ENCODE measurements around the gene KLHL40. TPM values are rescaled to one million over a fixed set of nuclear protein-coding genes. Genes with fewer than 3 reads are reported as not detected.

Gene KLHL40
- total RNA-seq, 1 experiment from 2014 or later, result not detected

GRCh38 chr3:42713747-42714146 lies 28.4 kb downstream of the KLHL40 start:
- Histone ChIP-seq H3K27ac (ENCODE audit: insufficient read length, low read depth, low read length) (no peak overlapping the region), H3K14ac (ENCODE audit: insufficient read depth, low read length) (no peak overlapping the region), H3K4me1 (ENCODE audit: insufficient read depth, low read length) (no peaks in the 10 kb centered on the region), H3K79me2 (ENCODE audit: insufficient read depth, low read length) (no peaks in the 10 kb centered on the region), H2BK120ac (ENCODE audit: low read depth, low read length, poor library complexity, severe bottlenecking) (no peak overlapping the region), H3K79me1 (ENCODE audit: insufficient read depth, low read depth, low read length, poor library complexity, severe bottlenecking) (no peaks in the 10 kb centered on the region), H3K27me3 (ENCODE audit: insufficient read depth, low read length) (no peaks in the 10 kb centered on the region), H3K23ac (ENCODE audit: insufficient read length, low read depth, low read length) (no peak overlapping the region), H3K18ac (ENCODE audit: insufficient read length, low read depth, low read length) (no peak overlapping the region), H4K5ac (ENCODE audit: insufficient read length, low read depth, low read length) (no peak overlapping the region), H3T11ph (ENCODE audit: low read length) (no peak overlapping the region), H2BK20ac (ENCODE audit: low read depth, low read length, poor library complexity, severe bottlenecking) (no peak overlapping the region), H3K4me2 (ENCODE audit: insufficient read depth, insufficient read length, low read length) (no peak overlapping the region), H2BK12ac (ENCODE audit: insufficient read length, low read depth, low read length) (no peak overlapping the region), H3K4ac (ENCODE audit: low read depth, low read length) (no peak overlapping the region), H4K8ac (replicated peaks; ENCODE audit: insufficient read length, low read depth, low read length) (no peak overlapping the region), H4K91ac (ENCODE audit: insufficient read length, low read depth, low read length) (no peak overlapping the region), H2AK5ac (ENCODE audit: insufficient read length, low read length) (no peak overlapping the region), H3K9me3 (ENCODE audit: control insufficient read depth, low read depth, low read length) (no peaks in the 10 kb centered on the region), H2AFZ (ENCODE audit: low read length) (no peak overlapping the region), H2BK5ac (ENCODE audit: insufficient read length, low read length) (no peak overlapping the region), H3K56ac (ENCODE audit: insufficient read length, low read depth, low read length) (no peak overlapping the region), H4K20me1 (ENCODE audit: control insufficient read depth, insufficient read depth, insufficient read length) (no peaks in the 10 kb centered on the region), H3K23me2 (ENCODE audit: insufficient read length, low read depth, low read length, poor library complexity, severe bottlenecking) (no peaks in the 10 kb centered on the region), H2BK15ac (ENCODE audit: low read depth, low read length) (no peak overlapping the region), H3K9ac (ENCODE audit: extremely low read depth, insufficient read length, low read length) (no peak overlapping the region)
- whole genome bisulfite sequencing (ENCODE audit: extremely low coverage, insufficient read length, low lambda C conversion rate), result no CpG with 5 or more reads among the region's 2 CpGs
- DNase-seq, result no peak
- Mint-ChIP-seq H3K4me1 (no peaks in the 10 kb centered on the region), H3K4me3 (no peak overlapping the region), H3K9me3 (no peaks in the 10 kb centered on the region; a peak in 1 of 5 replicates), H3K27me3 (ENCODE audit: low read depth) (peaks cover 7% of the 10 kb centered on the region), H3K27ac (no peak overlapping the region), H3K36me3 (ENCODE audit: insufficient read depth in 1 of 3, low read depth in 3 of 3) (no peaks in the 10 kb centered on the region)
- TF ChIP-seq CTCF (conservative IDR thresholded peaks at IDR 0.05), result no peak

All from H9 (cell line).